PC-9 (cell line): ENCODE results near the gene NUP214. TPM values are rescaled to one million over a fixed set of nuclear protein-coding genes. Genes with fewer than 3 reads are reported as not detected.

Experiments
- BruUV-seq: library from RNA; stranded (reverse); fragments of 400-500 nt; replicated peaks from 2 replicates; lab custom pipeline; 2021; lab: Mats Ljungman, UMichigan
- CTCF ChIA-PET: fragments of 300-600 bp; sonication (Branson Sonifier 250); formaldehyde crosslinking; loops from one replicate; lab custom pipeline; 2022; ENCODE audit warnings: antibody characterized with exemption; lab: Charles Lee
- POLR2A ChIA-PET: fragments of 300-600 bp; sonication (Branson Sonifier 250); formaldehyde crosslinking; loops from one replicate; lab custom pipeline; 2022; ENCODE audit warnings: antibody characterized with exemption; ENCODE audit not compliant: unreplicated experiment; lab: Charles Lee
- DNase-seq, 2 experiments: peaks; one replicate each; pipeline versions ENCODE4 v3.0.0 to v3.0.0-alpha.2; 2015 to 2022; ENCODE audit warnings: mixed read lengths in 1 of 2
- H2AFZ ChIP-seq: fragments of 200-600 bp; sonication (generic); 2 replicates; pipeline ENCODE4 v1.8.1; 2017; ENCODE audit warnings: antibody characterized with exemption
- H3F3A ChIP-seq: fragments of 200-600 bp; sonication (generic); 2 replicates; pipeline ENCODE4 v1.8.1; 2017; ENCODE audit warnings: antibody characterized with exemption, mild to moderate bottlenecking, low read depth; ENCODE audit not compliant: insufficient read depth
- H3K27ac ChIP-seq: fragments of 200-600 bp; sonication (generic); 2 replicates; pipeline ENCODE4 v1.6.1; 2016; ENCODE audit warnings: mixed run types
- H3K27me3 ChIP-seq: fragments of 200-600 bp; sonication (generic); 2 replicates; pipeline ENCODE4 v1.6.1; 2016; ENCODE audit warnings: low read depth, mixed run types; ENCODE audit not compliant: insufficient read depth
- H3K36me3 ChIP-seq: fragments of 200-600 bp; sonication (generic); 2 replicates; pipeline ENCODE4 v1.6.1; 2016; ENCODE audit warnings: low read depth, mixed run types
- H3K4me1 ChIP-seq: fragments of 200-600 bp; sonication (generic); replicated peaks from 2 replicates; pipeline ENCODE4 v1.6.1; 2016; ENCODE audit warnings: mixed run types; ENCODE audit not compliant: insufficient read depth
- H3K4me2 ChIP-seq: fragments of 200-600 bp; sonication (generic); 2 replicates; pipeline ENCODE4 v1.6.1; 2017; ENCODE audit warnings: mixed run types
- H3K4me3 ChIP-seq: fragments of 200-600 bp; sonication (generic); 2 replicates; pipeline ENCODE4 v1.6.1; 2016; ENCODE audit warnings: mixed run types
- H3K79me2 ChIP-seq: fragments of 200-600 bp; sonication (generic); 2 replicates; pipeline ENCODE4 v1.6.1; 2017; ENCODE audit warnings: low read depth, mixed run types
- H3K9me2 ChIP-seq: fragments of 200-600 bp; sonication (generic); 2 replicates; pipeline ENCODE4 v1.8.1; 2017; ENCODE audit warnings: mild to moderate bottlenecking; ENCODE audit not compliant: insufficient read depth
- H3K9me3 ChIP-seq: fragments of 200-600 bp; sonication (generic); 2 replicates; pipeline ENCODE4 v1.8.1; 2016; ENCODE audit warnings: low read depth; ENCODE audit not compliant: insufficient read depth
- H4K20me1 ChIP-seq: fragments of 200-600 bp; sonication (generic); 2 replicates; pipeline ENCODE4 v1.8.1; 2017; ENCODE audit not compliant: insufficient read depth
- CTCF ChIP-seq: fragments of 200-600 bp; sonication (generic); conservative IDR thresholded peaks from 2 replicates; pipeline ENCODE4 v1.6.1; 2017; ENCODE audit warnings: mixed run types, antibody characterized with exemption, mild to moderate bottlenecking, moderate library complexity
- EZH2 ChIP-seq: fragments of 200-600 bp; sonication (generic); IDR thresholded peaks from 2 replicates; pipeline ENCODE4 v1.8.0; 2017; ENCODE audit warnings: antibody characterized with exemption, low read depth
- intact Hi-C: fragments of 100-400 bp; cut with micrococcal nuclease; formaldehyde crosslinking; loops from one replicate; pipeline ENCODE4 v1.10.0; 2022; ENCODE audit not compliant: unreplicated experiment
- total RNA-seq: library from RNA; stranded (reverse); gene quantifications from 2 replicates; pipeline ENCODE4 v1.2.3, GENCODE V29; 2021

Gene NUP214
- total RNA-seq, 1 experiment from 2014 or later, result 59.0 TPM

- CTCF ChIA-PET, result no interaction called here
- Histone ChIP-seq H3K27me3 (peaks cover 36% of the 10 kb centered on the region), H3K4me3 (no peak overlapping the region), H3K36me3 (no peaks in the 10 kb centered on the region), H3K4me2 (no peak overlapping the region), H2AFZ (no peak overlapping the region), H3K9me2 (no peaks in the 10 kb centered on the region), H3K4me1 (no peaks in the 10 kb centered on the region), H4K20me1 (no peaks in the 10 kb centered on the region), H3K9me3 (no peaks in the 10 kb centered on the region), H3F3A (no peaks in the 10 kb centered on the region), H3K79me2 (no peaks in the 10 kb centered on the region), H3K27ac (no peak overlapping the region)
- POLR2A ChIA-PET, result no interaction called here
- TF ChIP-seq EZH2, result no peak
- no peak for TF ChIP-seq CTCF
- DNase-seq, result no peak
- BruUV-seq, result no TSS peak
- intact Hi-C loops, result no loop called here
Measured at GRCh38 chr9:131282688-131283422, 157.5 kb downstream of the NUP214 start.

Other genes starting within 250 kb of the NUP214 start
- gene QRFP, start 228.8 kb upstream of the NUP214 start, total RNA-seq, result not detected in 2 replicates
- gene FIBCD1, start 186.3 kb upstream of the NUP214 start, total RNA-seq, result 2.7 and 4.1 TPM in 2 replicates
- gene LAMC3, start 116.4 kb upstream of the NUP214 start, total RNA-seq, result 0.38 and 0.41 TPM in 2 replicates
- gene AIF1L, start 29.1 kb upstream of the NUP214 start, total RNA-seq, result 85.2 and 87.3 TPM in 2 replicates
- 1.3 and 1.6 TPM in 2 replicates for gene FAM78A, start 150.9 kb downstream of the NUP214 start, total RNA-seq
- gene PLPP7, start 164.1 kb downstream of the NUP214 start, total RNA-seq, result not detected in 2 replicates